KMS-11 (cell line): ENCODE data around the gene CLIP2.
"Not testable (repeated sequence)": the region's sequence is repeated elsewhere in the genome, so short reads cannot be mapped to it uniquely, and the experiment has no call there.

Experiments used
- H2AFZ ChIP-seq: fragments of 200-600 bp; sonication (generic); 2 replicates; pipeline ENCODE4 v1.6.1; 2016; ENCODE audit warnings: antibody characterized with exemption, mixed run types, low read depth
- H3K27ac ChIP-seq: fragments of 200-600 bp; sonication (generic); 2 replicates; pipeline ENCODE4 v1.6.1; 2016; ENCODE audit warnings: mild to moderate bottlenecking, mixed run types
- H3K27me3 ChIP-seq: fragments of 200-600 bp; sonication (generic); 2 replicates; pipeline ENCODE4 v1.6.1; 2017; ENCODE audit warnings: mild to moderate bottlenecking, low read depth, mixed run types, moderate library complexity; ENCODE audit not compliant: insufficient read depth
- H3K36me3 ChIP-seq: fragments of 200-600 bp; sonication (generic); 2 replicates; pipeline ENCODE4 v1.6.1; 2017; ENCODE audit warnings: mild to moderate bottlenecking, mixed run types; ENCODE audit not compliant: insufficient read depth
- H3K4me1 ChIP-seq: fragments of 200-600 bp; sonication (generic); 2 replicates; pipeline ENCODE4 v1.6.1; 2016; ENCODE audit warnings: mild to moderate bottlenecking, low read depth, mixed run types; ENCODE audit not compliant: poor library complexity, severe bottlenecking
- H3K4me2 ChIP-seq: fragments of 200-600 bp; sonication (generic); 2 replicates; pipeline ENCODE4 v1.7.0; 2016; ENCODE audit warnings: mild to moderate bottlenecking, mixed run types
- H3K4me3 ChIP-seq: fragments of 200-600 bp; sonication (generic); IDR thresholded peaks from 2 replicates; pipeline ENCODE4 v1.6.1; 2017; ENCODE audit warnings: low read depth, low read length, mixed read lengths; ENCODE audit not compliant: insufficient read depth
- H3K79me2 ChIP-seq: fragments of 200-600 bp; sonication (generic); 2 replicates; pipeline ENCODE4 v1.6.1; 2016; ENCODE audit warnings: low read depth, mixed run types; ENCODE audit not compliant: insufficient read depth
- H3K9ac ChIP-seq: fragments of 200-600 bp; sonication (generic); 2 replicates; pipeline ENCODE4 v1.6.1; 2016; ENCODE audit warnings: mild to moderate bottlenecking, mixed run types
- H4K20me1 ChIP-seq: fragments of 200-600 bp; sonication (generic); 2 replicates; pipeline ENCODE4 v1.6.1; 2016; ENCODE audit warnings: mild to moderate bottlenecking, mixed run types; ENCODE audit not compliant: insufficient read depth
- TF ChIP-seq, protein P1 (sequence below): fragments of 200-600 bp; sonication (generic); conservative IDR thresholded peaks from 2 replicates; pipeline ENCODE4 v1.6.1; 2017; ENCODE audit warnings: low read depth, mild to moderate bottlenecking, antibody characterized with exemption, low read length, moderate library complexity, mixed read lengths

CLIP2 gene

GRCh38 chr7:74248156-74248555, 41.1 kb upstream of the CLIP2 start:
- TF ChIP-seq, protein P1, sequence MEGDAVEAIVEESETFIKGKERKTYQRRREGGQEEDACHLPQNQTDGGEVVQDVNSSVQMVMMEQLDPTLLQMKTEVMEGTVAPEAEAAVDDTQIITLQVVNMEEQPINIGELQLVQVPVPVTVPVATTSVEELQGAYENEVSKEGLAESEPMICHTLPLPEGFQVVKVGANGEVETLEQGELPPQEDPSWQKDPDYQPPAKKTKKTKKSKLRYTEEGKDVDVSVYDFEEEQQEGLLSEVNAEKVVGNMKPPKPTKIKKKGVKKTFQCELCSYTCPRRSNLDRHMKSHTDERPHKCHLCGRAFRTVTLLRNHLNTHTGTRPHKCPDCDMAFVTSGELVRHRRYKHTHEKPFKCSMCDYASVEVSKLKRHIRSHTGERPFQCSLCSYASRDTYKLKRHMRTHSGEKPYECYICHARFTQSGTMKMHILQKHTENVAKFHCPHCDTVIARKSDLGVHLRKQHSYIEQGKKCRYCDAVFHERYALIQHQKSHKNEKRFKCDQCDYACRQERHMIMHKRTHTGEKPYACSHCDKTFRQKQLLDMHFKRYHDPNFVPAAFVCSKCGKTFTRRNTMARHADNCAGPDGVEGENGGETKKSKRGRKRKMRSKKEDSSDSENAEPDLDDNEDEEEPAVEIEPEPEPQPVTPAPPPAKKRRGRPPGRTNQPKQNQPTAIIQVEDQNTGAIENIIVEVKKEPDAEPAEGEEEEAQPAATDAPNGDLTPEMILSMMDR, result no peak
- H3K36me3 ChIP-seq, result peaks cover 19% of the 10 kb centered on the region; the same call in 1 of the 2 replicates
- peaks cover 21% of the 10 kb centered on the region for H3K79me2 ChIP-seq
- H3K4me2 ChIP-seq, result no peak overlapping the region
- no peak overlapping the region for H3K9ac ChIP-seq
- no peak overlapping the region for H3K4me3 ChIP-seq
- no peaks in the 10 kb centered on the region for H3K27me3 ChIP-seq
- peaks cover 8% of the 10 kb centered on the region for H3K4me1 ChIP-seq
- H2AFZ ChIP-seq, result no peak overlapping the region
- H4K20me1 ChIP-seq, result no peaks in the 10 kb centered on the region
- no peak overlapping the region for H3K27ac ChIP-seq

- H3K4me1 ChIP-seq, result peaks cover 11% of the 10 kb centered on the region
Observed at GRCh38 chr7:74249058-74249457, 40.1 kb upstream of the CLIP2 start.

GRCh38 chr7:74252893-74253292, 36.3 kb upstream of the CLIP2 start:
- TF ChIP-seq, protein P1, result no peak
- Histone ChIP-seq H3K4me3 (no peak overlapping the region), H3K27me3 (no peaks in the 10 kb centered on the region), H3K79me2 (peaks cover 30% of the 10 kb centered on the region), H3K9ac (peak overlapping the region; percentile 81; the same call in 1 of the 2 replicates), H3K36me3 (peaks cover 17% of the 10 kb centered on the region; the same call in 1 of the 2 replicates), H2AFZ (no peak overlapping the region), H3K4me1 (peaks cover 19% of the 10 kb centered on the region), H4K20me1 (no peaks in the 10 kb centered on the region), H3K27ac (no peak overlapping the region), H3K4me2 (peak overlapping the region; percentile 69)

More at GRCh38 chr7:74249058-74249457, 40.1 kb upstream of the CLIP2 start:
- not testable (repeated sequence) for H3K27me3 ChIP-seq, H3K4me2 ChIP-seq, H2AFZ ChIP-seq, H3K4me3 ChIP-seq, H4K20me1 ChIP-seq, H3K9ac ChIP-seq, H3K27ac ChIP-seq
- peaks cover 30% of the 10 kb centered on the region for H3K79me2 ChIP-seq
- H3K36me3 ChIP-seq, result peaks cover 17% of the 10 kb centered on the region; the same call in 1 of the 2 replicates

DNA sequence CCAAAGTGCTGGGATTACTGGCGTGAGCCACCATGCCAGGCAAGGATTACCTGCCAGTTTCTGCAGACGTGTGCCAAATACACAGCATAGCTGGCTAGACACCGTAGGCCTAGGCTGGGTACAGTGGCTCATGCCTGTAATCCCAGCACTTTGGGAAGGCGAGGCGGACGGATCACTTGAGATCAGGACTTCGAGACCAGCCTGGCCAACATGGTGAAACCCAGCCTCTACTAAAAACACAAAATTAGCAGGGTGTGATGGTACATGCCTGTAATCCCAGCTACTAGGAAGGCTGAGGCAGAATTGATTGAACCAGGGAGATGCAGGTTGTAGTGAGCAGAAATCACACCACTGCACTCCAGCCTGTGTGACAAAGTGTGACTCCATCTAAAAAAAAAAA, 35.9 kb upstream of the CLIP2 start:
- H3K79me2 ChIP-seq, result peaks cover 26% of the 10 kb centered on the region
- H3K27ac ChIP-seq, result peak overlapping the region; percentile 59; the same call in 1 of the 2 replicates

DNA sequence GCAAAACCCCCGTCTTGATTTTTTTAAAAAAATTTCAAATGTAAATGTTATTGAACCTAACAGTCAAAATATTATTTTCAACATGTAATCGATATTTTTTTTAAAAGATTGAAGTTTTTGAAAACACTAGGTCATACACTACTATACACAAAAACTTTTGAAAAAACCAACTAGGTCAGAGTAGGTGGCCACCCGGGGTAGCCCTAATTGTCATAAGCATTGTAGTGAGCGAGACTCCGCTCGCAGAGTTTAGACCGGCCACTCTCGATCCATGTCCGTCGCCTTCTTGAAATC, 35.4 kb upstream of the CLIP2 start:
- Histone ChIP-seq H3K9ac (peak overlapping the region; percentile 81; the same call in 1 of the 2 replicates), H3K4me1 (peaks cover 19% of the 10 kb centered on the region), H3K4me2 (peak overlapping the region; percentile 69), H3K27ac (peak overlapping the region; percentile 59), H2AFZ (peak overlapping the region; percentile 88), H3K79me2 (peaks cover 26% of the 10 kb centered on the region), H3K27me3 (no peaks in the 10 kb centered on the region), H4K20me1 (no peaks in the 10 kb centered on the region), H3K36me3 (peaks cover 15% of the 10 kb centered on the region; the same call in 1 of the 2 replicates), H3K4me3 (no peak overlapping the region)
- TF ChIP-seq, protein P1, result no peak

More for the DNA sequence above, 35.9 kb upstream of the CLIP2 start:
- Histone ChIP-seq H3K9ac (peak overlapping the region; percentile 81; the same call in 1 of the 2 replicates), H2AFZ (peak overlapping the region; percentile 88; the same call in 1 of the 2 replicates), H3K4me1 (peaks cover 19% of the 10 kb centered on the region), H4K20me1 (no peaks in the 10 kb centered on the region), H3K4me3 (no peak overlapping the region), H3K27me3 (no peaks in the 10 kb centered on the region), H3K36me3 (peaks cover 15% of the 10 kb centered on the region; the same call in 1 of the 2 replicates), H3K4me2 (peak overlapping the region; percentile 69)
- TF ChIP-seq, protein P1, result no peak
